ENCODE measurements around the gene THADA.
"Not testable (repeated sequence)": the region's sequence is repeated elsewhere in the genome, so short reads cannot be mapped to it uniquely, and the experiment has no call there.

Gene THADA

DNA sequence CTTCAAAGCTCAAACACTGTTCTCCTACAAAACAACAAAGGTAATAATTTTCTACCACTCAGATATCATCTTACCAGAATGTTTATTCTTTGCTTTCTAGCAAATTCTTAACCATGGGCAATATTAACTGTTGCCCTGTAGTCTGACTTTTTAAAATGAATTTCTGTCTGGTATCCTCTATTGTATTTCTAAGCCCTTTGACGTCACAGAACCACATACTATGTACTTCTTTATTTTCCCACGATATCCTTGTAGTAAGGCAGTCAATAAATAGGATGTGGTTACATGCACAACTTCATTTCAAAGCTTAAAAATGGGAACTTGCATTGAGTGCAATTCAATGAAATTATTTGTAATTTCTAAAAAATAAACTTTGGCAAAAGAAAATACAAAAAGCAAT lies 58.7 kb downstream of the THADA start:
- DNase-seq = no peak

GRCh38 chr2:43534569-43534968 lies 61.3 kb downstream of the THADA start:
- no peak for DNase-seq

GRCh38 chr2:43532572-43532971 lies 63.3 kb downstream of the THADA start:
- DNase-seq = not testable (repeated sequence)

GRCh38 chr2:43531251-43531650 lies 64.6 kb downstream of the THADA start:
- DNase-seq = no peak

DNA sequence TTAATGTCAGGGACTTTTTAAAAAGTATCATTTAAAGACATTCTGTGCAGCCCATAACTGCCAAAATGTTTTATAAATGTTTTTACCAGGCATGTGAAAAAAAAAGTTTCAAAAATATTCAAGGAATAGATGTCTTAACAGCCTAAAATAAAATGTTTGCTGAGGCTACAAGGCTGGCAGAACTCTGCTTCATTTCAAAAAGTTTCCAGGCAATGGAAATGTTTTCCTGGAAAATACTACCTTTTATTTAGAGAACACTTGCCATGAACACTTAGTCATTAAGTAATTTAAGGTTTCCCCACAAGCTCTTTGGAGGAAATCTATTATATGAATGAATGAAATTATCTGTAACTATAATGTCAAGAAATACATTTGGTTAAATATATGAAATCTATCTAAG lies 68.8 kb downstream of the THADA start:
- DNase-seq = no peak

DNA sequence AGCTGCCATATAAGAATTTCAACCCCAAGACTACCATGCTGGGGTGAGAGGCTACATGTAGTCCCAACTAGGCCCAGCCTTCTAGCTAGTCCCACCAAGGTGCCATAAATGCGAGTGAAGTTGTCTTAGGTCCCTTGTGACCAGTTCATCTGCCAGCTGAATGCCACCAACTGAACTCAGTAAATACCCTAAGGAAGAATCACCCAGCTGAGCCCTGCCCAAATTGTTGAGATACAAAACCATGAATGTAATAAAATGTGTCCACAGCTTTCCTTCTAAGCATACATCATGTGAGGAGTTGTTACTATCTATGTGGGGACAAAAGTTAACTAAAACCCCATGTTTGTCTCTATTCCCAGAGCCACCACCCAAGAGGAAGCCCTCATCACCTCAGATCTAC lies 70.3 kb downstream of the THADA start:
- no peak for DNase-seq

DNA sequence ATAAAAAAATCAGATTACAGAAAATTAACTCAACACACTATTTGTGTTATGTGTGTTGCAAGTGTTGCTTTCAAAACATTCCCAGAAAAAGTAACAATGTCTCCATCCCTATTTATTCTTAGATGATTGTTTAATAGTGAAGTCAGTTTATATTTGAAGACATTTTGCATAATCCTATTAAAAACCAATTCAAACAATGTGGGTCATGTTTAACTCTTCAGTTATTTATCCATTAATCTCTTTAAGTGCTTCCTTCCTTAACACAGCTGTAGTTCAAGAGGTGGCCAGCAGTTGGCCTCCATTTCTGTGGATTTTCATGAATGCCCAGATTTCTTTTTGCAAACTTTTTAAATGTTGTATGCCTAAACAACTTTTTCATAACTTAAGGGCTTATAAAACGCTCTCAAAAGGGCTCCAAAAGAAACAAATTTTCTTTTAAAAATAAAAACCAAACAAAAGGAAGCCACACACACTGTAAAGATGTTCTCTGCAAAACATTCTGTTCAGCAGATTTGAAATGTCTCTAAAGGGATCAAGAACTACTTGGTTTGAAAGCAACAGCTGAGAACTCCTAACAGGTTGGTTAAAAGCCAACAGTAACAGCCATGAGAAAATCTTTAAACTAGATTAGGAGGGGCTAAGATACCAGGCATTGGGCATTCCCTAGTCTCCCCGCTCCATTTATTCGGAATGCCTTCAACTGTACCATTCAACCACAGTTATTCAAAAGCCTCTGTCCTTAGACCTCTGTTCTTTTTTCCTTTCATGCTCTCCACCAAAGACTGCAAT lies 71.5 kb downstream of the THADA start:
- DNase-seq = no peak

DNA sequence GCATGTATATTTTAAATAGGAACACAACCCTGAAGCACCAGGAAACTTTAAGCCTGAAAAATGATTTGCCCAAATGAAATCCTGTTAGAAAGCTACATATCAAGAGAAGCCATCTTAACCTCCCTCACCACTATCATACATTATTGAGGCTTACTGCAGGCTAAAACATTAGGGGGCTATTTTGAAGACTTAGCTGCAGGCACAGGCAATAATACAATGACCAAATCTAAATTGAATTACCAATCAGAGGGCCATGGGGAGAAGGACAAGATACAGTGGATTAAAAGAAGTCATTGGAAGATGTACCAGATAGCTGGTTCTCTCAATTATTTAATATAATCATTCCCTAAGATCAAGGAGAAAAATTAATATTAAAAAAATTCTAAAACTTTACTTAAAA lies 73.7 kb downstream of the THADA start:
- DNase-seq = no peak

DNA sequence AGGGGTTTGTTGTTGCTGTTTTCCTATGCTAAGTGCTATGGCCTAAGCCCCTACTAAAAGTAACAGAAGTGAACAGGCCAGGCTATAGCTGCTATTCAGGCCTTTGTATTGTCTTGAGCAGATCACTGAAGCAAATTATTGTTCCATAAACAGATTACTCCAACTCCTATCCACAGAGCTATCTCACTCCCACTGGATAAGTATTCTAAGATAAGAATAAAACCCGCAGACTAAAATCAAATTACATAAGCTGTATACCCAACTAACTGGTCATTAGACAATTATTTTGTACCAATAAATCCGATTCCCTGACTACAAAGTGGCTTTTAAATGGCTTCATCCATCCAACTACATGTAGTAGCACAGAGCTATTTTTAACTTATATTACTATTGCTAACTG lies 74.3 kb downstream of the THADA start:
- no peak for DNase-seq

- DNase-seq = no peak
Observed at GRCh38 chr2:43520919-43521318, 74.9 kb downstream of the THADA start.

- DNase-seq = no peak
Observed at GRCh38 chr2:43519643-43520221, 76.1 kb downstream of the THADA start.

- no peak for DNase-seq
Observed at GRCh38 chr2:43518718-43519117, 77.1 kb downstream of the THADA start.

GRCh38 chr2:43518181-43518580 lies 77.7 kb downstream of the THADA start:
- DNase-seq = no peak

- DNase-seq = peak; percentile 33
Observed at GRCh38 chr2:43515807-43516497, 79.9 kb downstream of the THADA start.

GRCh38 chr2:43515248-43515647 lies 80.6 kb downstream of the THADA start:
- DNase-seq = no peak

DNA sequence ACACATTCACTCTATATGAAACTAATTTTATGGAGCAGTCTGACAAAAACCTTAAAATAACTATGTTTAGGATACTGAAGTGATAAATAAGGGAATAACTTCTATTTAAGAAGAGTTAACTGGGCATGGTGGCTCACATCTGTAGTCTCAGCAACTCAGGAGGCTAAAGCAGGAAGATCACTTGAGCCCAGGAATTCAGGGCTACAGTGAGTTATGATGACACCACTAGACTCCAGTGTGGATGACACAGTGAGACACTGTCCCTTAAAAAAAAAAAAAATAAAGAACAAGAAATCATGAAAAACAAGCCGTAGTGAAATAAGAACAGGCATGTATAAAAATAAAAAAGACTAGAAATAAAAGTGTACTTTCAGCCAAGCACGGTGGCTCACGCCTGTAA lies 82.0 kb downstream of the THADA start:
- DNase-seq = no peak

GRCh38 chr2:43513216-43513615 lies 82.6 kb downstream of the THADA start:
- DNase-seq = no peak

GRCh38 chr2:43511199-43511598 lies 84.6 kb downstream of the THADA start:
- DNase-seq = no peak

DNA sequence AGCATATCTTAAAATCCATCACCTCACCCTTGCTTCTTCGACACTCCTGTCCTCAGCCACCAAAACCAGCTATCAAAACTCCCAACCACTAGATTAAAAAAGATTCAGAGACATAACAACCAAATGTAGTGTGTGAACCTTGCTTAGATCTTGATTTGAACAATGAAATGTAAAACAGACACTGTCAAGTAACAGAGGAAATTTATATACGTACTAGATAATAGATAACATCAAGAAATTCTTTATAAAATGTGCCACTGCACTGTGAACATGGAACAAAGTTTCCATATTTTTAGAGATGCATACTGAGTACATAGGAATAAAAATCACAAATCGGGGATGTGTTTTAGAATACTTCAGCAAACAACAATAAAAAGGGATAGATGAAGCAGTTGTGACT lies 86.0 kb downstream of the THADA start:
- no peak for DNase-seq

DNA sequence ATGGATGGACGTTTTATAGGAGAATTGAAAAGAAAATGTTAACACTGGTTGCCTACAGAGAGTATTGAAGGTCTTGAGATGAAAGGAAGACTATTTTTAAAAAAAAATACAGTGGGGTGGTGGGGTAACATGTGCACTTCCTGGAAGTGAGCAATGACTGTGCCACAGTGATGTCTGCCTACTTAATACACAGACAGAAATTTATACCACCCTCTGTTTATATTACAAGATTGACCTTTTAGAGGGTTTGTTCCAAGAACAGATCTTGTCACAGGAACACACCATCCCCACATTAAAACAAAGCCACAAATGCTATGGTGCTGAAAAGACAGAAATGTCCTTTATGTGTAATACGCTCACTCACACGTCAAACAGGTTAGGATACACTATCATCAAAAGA lies 87.6 kb downstream of the THADA start:
- no peak for DNase-seq

DNA sequence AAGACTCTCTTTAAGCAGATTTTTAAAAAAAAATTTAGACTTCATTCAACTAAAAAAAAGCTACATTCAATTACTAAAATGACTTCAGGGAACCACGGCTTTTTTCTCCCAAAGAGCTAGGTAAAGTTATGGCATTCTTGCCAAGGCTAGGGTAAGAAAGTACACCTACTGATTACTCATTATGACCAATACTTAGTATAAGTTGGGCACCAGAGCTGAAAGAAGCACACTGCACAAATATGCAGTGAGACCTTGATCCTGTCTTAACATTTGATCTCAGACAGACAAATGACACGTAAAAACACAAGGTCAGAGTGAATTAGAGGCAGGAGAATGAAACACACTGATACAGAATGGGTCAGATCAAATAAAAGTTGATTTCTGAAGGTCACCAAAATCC lies 88.7 kb downstream of the THADA start:
- no peak for DNase-seq

- DNase-seq = no peak
Observed at GRCh38 chr2:43495727-43496126, 100.1 kb downstream of the THADA start.

GRCh38 chr2:43493954-43494353 lies 101.9 kb downstream of the THADA start:
- DNase-seq = no peak

DNA sequence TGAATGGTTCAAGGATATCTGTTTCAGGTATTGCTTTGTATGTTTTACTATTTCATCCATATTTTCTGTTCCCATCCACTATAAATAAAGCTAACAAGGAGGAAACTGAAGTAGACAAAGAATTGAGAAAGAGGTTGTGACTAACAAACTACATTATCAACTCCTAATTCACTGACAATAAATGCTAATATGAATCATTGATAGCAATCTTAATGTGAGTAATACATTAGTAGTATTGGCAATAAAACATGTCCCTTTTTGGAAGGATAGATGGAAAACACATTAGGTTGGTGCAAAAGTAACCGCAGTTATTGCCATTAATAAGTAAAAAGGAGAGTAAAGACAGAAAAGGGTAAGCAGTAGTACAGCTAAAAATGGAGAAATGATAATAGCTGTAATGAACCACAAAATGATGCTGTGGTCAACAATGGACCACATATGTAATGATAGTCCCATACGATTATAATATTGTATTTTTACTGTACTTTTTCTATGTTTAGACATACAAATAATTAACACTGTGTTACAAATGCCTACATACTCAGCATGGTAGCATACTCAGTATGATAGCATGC lies 104.7 kb downstream of the THADA start:
- DNase-seq = no peak
